Nasal cavity respiratory epithelium epithelial cell of viscerocranial mucosa (primary cell): ENCODE data around the gene RTP1. TPM values are rescaled to one million over a fixed set of nuclear protein-coding genes. Genes with fewer than 3 reads are reported as not detected.

ENCODE experiments used
- total RNA-seq: library from RNA; depleted of rRNA; stranded (reverse); fragments of >200 nt; gene quantifications from 2 replicates; pipeline ENCODE4 v1.2.3, GENCODE V29; 2014

The RTP1 gene, protein sequence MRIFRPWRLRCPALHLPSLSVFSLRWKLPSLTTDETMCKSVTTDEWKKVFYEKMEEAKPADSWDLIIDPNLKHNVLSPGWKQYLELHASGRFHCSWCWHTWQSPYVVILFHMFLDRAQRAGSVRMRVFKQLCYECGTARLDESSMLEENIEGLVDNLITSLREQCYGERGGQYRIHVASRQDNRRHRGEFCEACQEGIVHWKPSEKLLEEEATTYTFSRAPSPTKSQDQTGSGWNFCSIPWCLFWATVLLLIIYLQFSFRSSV
- total RNA-seq, result not detected in 2 replicates

DNA sequence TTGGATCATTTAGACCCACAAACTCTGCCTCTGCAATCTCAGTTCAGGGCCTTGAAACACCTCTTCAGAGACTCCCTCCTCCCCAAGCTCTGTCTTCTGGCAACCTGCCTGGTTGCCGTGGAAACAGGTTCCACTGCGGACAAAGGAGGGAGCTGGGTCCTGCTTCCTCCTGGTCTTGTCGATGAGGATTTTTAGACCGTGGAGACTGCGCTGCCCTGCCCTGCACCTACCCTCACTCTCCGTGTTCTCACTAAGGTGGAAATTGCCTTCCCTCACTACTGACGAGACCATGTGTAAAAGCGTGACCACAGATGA is at the start of gene RTP1:
RTP1 (plus strand) TSS at position 152 of the 315 bp plus-strand sequence; CDS start at position 182, 30 bp downstream.

Other genes with a start within 250 kb of the RTP1 start
- gene RPL39L, start 58.0 kb upstream of the RTP1 start, total RNA-seq, result 11.2 and 21.2 TPM in 2 replicates
- under 0.01 and 0.21 TPM in 2 replicates for gene MASP1, start 94.3 kb downstream of the RTP1 start, total RNA-seq
- under 0.01 and 1.1 TPM in 2 replicates for gene RTP4, start 170.9 kb downstream of the RTP1 start, total RNA-seq